SH-SY5Y (cell line): ENCODE data around the gene SLC25A51.

Experiments used
- GATA2 ChIP-seq: IDR thresholded peaks from 2 replicates; pipeline ENCODE4 v1.6.1; 2011; ENCODE audit warnings: mild to moderate bottlenecking, low read depth, low read length
- GATA3 ChIP-seq: IDR thresholded peaks from 2 replicates; pipeline ENCODE4 v1.6.1; 2011; ENCODE audit warnings: low read depth, mild to moderate bottlenecking, low read length, moderate library complexity

- no peak for TF ChIP-seq GATA3
- TF ChIP-seq GATA2: no peak
Measured at GRCh38 chr9:37916471-37917312, 12.8 kb upstream of the SLC25A51 start.
